ENCODE data around the gene CENPP.

CENPP gene

GRCh38 chr9:92627651-92628050, 301.9 kb downstream of the CENPP start:
- Histone ChIP-seq H2AFZ (ENCODE audit: low read depth, low read length) (no peak overlapping the region), H3K9me3 (ENCODE audit: insufficient read depth, low read length) (no peaks in the 10 kb centered on the region), H4K20me1 (ENCODE audit: insufficient read depth, low read length) (no peaks in the 10 kb centered on the region), H3K36me3 (replicated peaks; ENCODE audit: low read depth, low read length) (peaks cover 24% of the 10 kb centered on the region), H3K27ac (ENCODE audit: low read length) (no peak overlapping the region), H3K4me3 (ENCODE audit: low read length) (no peak overlapping the region), H3K27me3 (ENCODE audit: low read depth, low read length) (no peaks in the 10 kb centered on the region), H3K9ac (ENCODE audit: low read length) (no peak overlapping the region), H3K79me2 (ENCODE audit: low read length) (no peaks in the 10 kb centered on the region), H3K4me2 (ENCODE audit: low read length) (no peak overlapping the region), H3K4me1 (ENCODE audit: low read length) (no peaks in the 10 kb centered on the region)
- no peak for TF ChIP-seq CTCF (IDR thresholded peaks at IDR 0.05; ENCODE audit: low read depth, low read length)
- TF ChIP-seq EZH2phosphoT487 (IDR thresholded peaks at IDR 0.05; ENCODE audit: low read depth) = no peak

GRCh38 chr9:92631452-92632343, 305.9 kb downstream of the CENPP start:
- H3K36me3 ChIP-seq (replicated peaks; ENCODE audit: low read depth, low read length) = peaks cover 34% of the 10 kb centered on the region
- H3K9ac ChIP-seq (ENCODE audit: low read length) = no peak overlapping the region
- no peak overlapping the region for H2AFZ ChIP-seq (ENCODE audit: low read depth, low read length)

GRCh38 chr9:92632641-92633040, 306.9 kb downstream of the CENPP start:
- Histone ChIP-seq H3K36me3 (replicated peaks; ENCODE audit: low read depth, low read length) (peaks cover 39% of the 10 kb centered on the region), H3K4me1 (ENCODE audit: low read length) (0 out of 2 replicates have a peak, but pooled peaks cover 5% of the 10 kb centered on the region), H3K27me3 (ENCODE audit: low read depth, low read length) (no peaks in the 10 kb centered on the region), H3K9ac (ENCODE audit: low read length) (no peak overlapping the region), H3K27ac (ENCODE audit: low read length) (no peak overlapping the region), H2AFZ (ENCODE audit: low read depth, low read length) (no peak overlapping the region), H3K9me3 (ENCODE audit: insufficient read depth, low read length) (no peaks in the 10 kb centered on the region), H3K4me3 (ENCODE audit: low read length) (no peak overlapping the region), H3K79me2 (ENCODE audit: low read length) (no peaks in the 10 kb centered on the region), H4K20me1 (ENCODE audit: insufficient read depth, low read length) (no peaks in the 10 kb centered on the region), H3K4me2 (ENCODE audit: low read length) (no peak overlapping the region)
- no peak for TF ChIP-seq CTCF (IDR thresholded peaks at IDR 0.05; ENCODE audit: low read depth, low read length)
- TF ChIP-seq EZH2phosphoT487 (IDR thresholded peaks at IDR 0.05; ENCODE audit: low read depth) = no peak

More at GRCh38 chr9:92631452-92632343, 305.9 kb downstream of the CENPP start:
- TF ChIP-seq EZH2phosphoT487 (IDR thresholded peaks at IDR 0.05; ENCODE audit: low read depth) = no peak
- H4K20me1 ChIP-seq (ENCODE audit: insufficient read depth, low read length) = no peaks in the 10 kb centered on the region
- no peak overlapping the region for H3K4me2 ChIP-seq (ENCODE audit: low read length)
- no peaks in the 10 kb centered on the region for H3K9me3 ChIP-seq (ENCODE audit: insufficient read depth, low read length)
- no peak overlapping the region for H3K27ac ChIP-seq (ENCODE audit: low read length)
- 0 out of 2 replicates have a peak, but pooled peaks cover 5% of the 10 kb centered on the region for H3K4me1 ChIP-seq (ENCODE audit: low read length)
- no peak overlapping the region for H3K4me3 ChIP-seq (ENCODE audit: low read length)
- H3K79me2 ChIP-seq (ENCODE audit: low read length) = no peaks in the 10 kb centered on the region
- no peaks in the 10 kb centered on the region for H3K27me3 ChIP-seq (ENCODE audit: low read depth, low read length)

- peaks cover 43% of the 10 kb centered on the region for H3K36me3 ChIP-seq (replicated peaks; ENCODE audit: low read depth, low read length)
- H3K9me3 ChIP-seq (ENCODE audit: insufficient read depth, low read length) = no peaks in the 10 kb centered on the region
Measured at GRCh38 chr9:92633614-92634278, 308.0 kb downstream of the CENPP start.

More at GRCh38 chr9:92633614-92634278, 308.0 kb downstream of the CENPP start:
- Histone ChIP-seq H3K9ac (ENCODE audit: low read length) (no peak overlapping the region), H3K79me2 (ENCODE audit: low read length) (no peaks in the 10 kb centered on the region), H3K27ac (ENCODE audit: low read length) (no peak overlapping the region), H4K20me1 (ENCODE audit: insufficient read depth, low read length) (no peaks in the 10 kb centered on the region), H3K4me2 (ENCODE audit: low read length) (no peak overlapping the region), H3K27me3 (ENCODE audit: low read depth, low read length) (no peaks in the 10 kb centered on the region), H3K4me1 (ENCODE audit: low read length) (0 out of 2 replicates have a peak, but pooled peaks cover 5% of the 10 kb centered on the region), H3K4me3 (ENCODE audit: low read length) (no peak overlapping the region), H2AFZ (ENCODE audit: low read depth, low read length) (no peak overlapping the region)
- TF ChIP-seq CTCF (IDR thresholded peaks at IDR 0.05; ENCODE audit: low read depth, low read length) = no peak
- TF ChIP-seq EZH2phosphoT487 (IDR thresholded peaks at IDR 0.05; ENCODE audit: low read depth) = no peak
